HepG2 (cell line): Measurements from ENCODE around the gene ATRAID. TPM values are rescaled to one million over a fixed set of nuclear protein-coding genes. Genes with fewer than 3 reads are reported as not detected.
A peak's percentile ranks its signal among the peaks of the same experiment; 100 is the strongest.

Source experiments
- BCL3 ChIP-seq: sonication (generic); formaldehyde crosslinking; IDR thresholded peaks from 2 replicates; pipeline ENCODE4 v1.5.1; 2020; ENCODE audit warnings: mild to moderate bottlenecking, missing genetic modification reagents, moderate library complexity
- BHLHE40 ChIP-seq: IDR thresholded peaks from 2 replicates; pipeline ENCODE4 v1.6.1; 2011; ENCODE audit warnings: low read length, improper control_type of control experiment
- EEA1 ChIP-seq: sonication (generic); formaldehyde crosslinking; IDR thresholded peaks from 2 replicates; pipeline ENCODE4 v1.5.1; 2020; ENCODE audit warnings: mild to moderate bottlenecking, missing genetic modification reagents, borderline replicate concordance
- HHEX ChIP-seq: IDR thresholded peaks from 2 replicates; pipeline ENCODE4 v1.6.1; 2016; ENCODE audit warnings: control low read depth
- KDM3A ChIP-seq: IDR thresholded peaks from 2 replicates; pipeline ENCODE4 v1.6.1; 2018; ENCODE audit warnings: low read depth, missing compliant biosample characterization
- MLLT10 ChIP-seq: sonication (generic); formaldehyde crosslinking; IDR thresholded peaks from 2 replicates; pipeline ENCODE4 v1.4.0; 2020; ENCODE audit warnings: missing genetic modification reagents
- TEAD2 ChIP-seq: sonication (generic); formaldehyde crosslinking; IDR thresholded peaks from 2 replicates; pipeline ENCODE4 v1.9.0; 2021; ENCODE audit warnings: missing genetic modification reagents
- ZMYM3 ChIP-seq: sonication (generic); formaldehyde crosslinking; IDR thresholded peaks from 2 replicates; pipeline ENCODE4 v1.5.1; 2020; ENCODE audit warnings: mild to moderate bottlenecking, missing genetic modification reagents
- ZNF230 ChIP-seq: sonication (generic); formaldehyde crosslinking; IDR thresholded peaks from 2 replicates; pipeline ENCODE4 v1.4.0; 2020; ENCODE audit warnings: mild to moderate bottlenecking, missing genetic modification reagents
- ZNF30 ChIP-seq: sonication (generic); formaldehyde crosslinking; IDR thresholded peaks from 2 replicates; pipeline ENCODE4 v1.5.0; 2020; ENCODE audit warnings: mild to moderate bottlenecking, missing genetic modification reagents
- ZNF547 ChIP-seq: sonication (generic); formaldehyde crosslinking; IDR thresholded peaks from 2 replicates; pipeline ENCODE4 v1.5.1; 2020; ENCODE audit warnings: mild to moderate bottlenecking, missing genetic modification reagents
- ZNF788 ChIP-seq: sonication (generic); formaldehyde crosslinking; IDR thresholded peaks from 2 replicates; pipeline ENCODE4 v1.5.0; 2020; ENCODE audit warnings: mild to moderate bottlenecking, missing genetic modification reagents, borderline replicate concordance
- ZSCAN22 ChIP-seq: sonication (generic); formaldehyde crosslinking; IDR thresholded peaks from 2 replicates; pipeline ENCODE4 v1.4.0; 2020; ENCODE audit warnings: mild to moderate bottlenecking, missing genetic modification reagents
- ZZZ3 ChIP-seq: sonication (generic); formaldehyde crosslinking; IDR thresholded peaks from 2 replicates; pipeline ENCODE4 v1.4.0; 2020; ENCODE audit warnings: missing genetic modification reagents, mild to moderate bottlenecking, borderline replicate concordance
- polyA plus RNA-seq, 8 experiments: library from polyadenylated mRNA; depleted of rRNA in 3 of 8; stranded (reverse) in 7 of 8; unstranded in 1 of 8; fragments of >200 nt; fragmentation: Illumina TruSeq in 4 of 8; extraction: Trizol in 4 of 8; gene quantifications; 2 replicates each; pipeline versions ENCODE4 v1.2.1 to v1.2.3, GENCODE V29; 2011 to 2016; ENCODE audit warnings: low read depth in 4 of 8, missing spikeins in 1 of 8, mixed read lengths in 1 of 8; ENCODE audit not compliant: insufficient read depth in 1 of 8
- total RNA-seq, 5 experiments: library from RNA; depleted of rRNA; stranded (reverse); fragments of >200 nt; fragmentation: Illumina TruSeq; extraction: Trizol; gene quantifications; 2 replicates each; pipeline ENCODE4 v1.2.3, GENCODE V29; 2016; ENCODE audit warnings: low read depth in 1 of 5
- TF ChIP-seq, protein P1 (sequence below): sonication (generic); formaldehyde crosslinking; IDR thresholded peaks from 2 replicates; pipeline ENCODE4 v1.9.0; 2021; ENCODE audit warnings: mild to moderate bottlenecking, missing genetic modification reagents
- TF ChIP-seq, protein P2 (sequence below): sonication (generic); formaldehyde crosslinking; IDR thresholded peaks from 2 replicates; pipeline ENCODE4 v1.8.1; 2022; ENCODE audit warnings: mild to moderate bottlenecking, missing genetic modification reagents
- TF ChIP-seq, protein P3 (sequence below): sonication (generic); formaldehyde crosslinking; conservative IDR thresholded peaks from 2 replicates; pipeline ENCODE4 v1.4.0; 2020; ENCODE audit warnings: missing genetic modification reagents
- TF ChIP-seq, protein P4 (sequence below): sonication (generic); formaldehyde crosslinking; IDR thresholded peaks from 2 replicates; pipeline ENCODE4 v1.8.1; 2023; ENCODE audit warnings: mild to moderate bottlenecking, inconsistent platforms, moderate library complexity, missing genetic modification reagents, borderline replicate concordance

ATRAID gene
- total and polyA plus RNA-seq, 2 of the 13 experiments (the other 11 are each of a cell fraction or from before 2014, with no cell fraction given): 207 to 382 TPM

DNA sequence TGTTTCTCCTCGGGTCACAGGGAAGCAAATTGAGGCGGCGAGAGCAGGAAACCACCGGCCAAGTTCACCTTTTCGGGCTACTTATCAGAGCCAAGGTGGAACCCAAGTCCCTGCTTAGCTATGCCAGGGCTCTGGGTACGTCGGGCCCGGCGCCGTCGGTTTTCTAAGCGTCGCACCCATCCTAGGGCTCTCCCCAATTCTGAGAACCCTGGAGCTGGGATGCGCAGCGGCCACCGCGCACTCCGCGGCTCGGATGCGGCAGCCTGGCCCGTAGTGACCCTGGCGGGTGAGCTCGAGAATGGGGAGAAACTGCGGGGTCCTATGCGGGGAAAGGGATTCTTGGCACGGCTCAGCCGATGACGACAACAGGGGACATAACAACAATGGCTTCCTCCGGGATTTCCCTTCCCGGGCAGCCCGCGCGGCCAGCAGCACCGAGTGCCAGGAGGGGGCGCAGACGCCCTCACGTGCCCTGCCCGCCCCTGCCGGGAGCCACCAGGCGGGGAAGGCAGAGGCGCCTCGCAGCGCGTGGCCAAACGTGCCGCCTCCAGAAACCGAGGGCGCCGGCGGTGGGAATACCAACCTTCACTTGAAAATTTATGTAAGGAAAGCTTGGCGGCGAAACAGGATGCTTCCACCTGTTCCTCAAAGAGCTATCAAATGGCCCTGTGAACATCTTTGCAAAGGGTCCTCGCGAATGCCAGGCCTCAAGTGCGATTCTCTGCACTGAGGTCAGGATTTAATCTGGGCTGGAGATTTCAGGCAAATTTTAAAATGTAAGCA, 53.1 kb downstream of the ATRAID start (continued):
- TF ChIP-seq, protein P1, sequence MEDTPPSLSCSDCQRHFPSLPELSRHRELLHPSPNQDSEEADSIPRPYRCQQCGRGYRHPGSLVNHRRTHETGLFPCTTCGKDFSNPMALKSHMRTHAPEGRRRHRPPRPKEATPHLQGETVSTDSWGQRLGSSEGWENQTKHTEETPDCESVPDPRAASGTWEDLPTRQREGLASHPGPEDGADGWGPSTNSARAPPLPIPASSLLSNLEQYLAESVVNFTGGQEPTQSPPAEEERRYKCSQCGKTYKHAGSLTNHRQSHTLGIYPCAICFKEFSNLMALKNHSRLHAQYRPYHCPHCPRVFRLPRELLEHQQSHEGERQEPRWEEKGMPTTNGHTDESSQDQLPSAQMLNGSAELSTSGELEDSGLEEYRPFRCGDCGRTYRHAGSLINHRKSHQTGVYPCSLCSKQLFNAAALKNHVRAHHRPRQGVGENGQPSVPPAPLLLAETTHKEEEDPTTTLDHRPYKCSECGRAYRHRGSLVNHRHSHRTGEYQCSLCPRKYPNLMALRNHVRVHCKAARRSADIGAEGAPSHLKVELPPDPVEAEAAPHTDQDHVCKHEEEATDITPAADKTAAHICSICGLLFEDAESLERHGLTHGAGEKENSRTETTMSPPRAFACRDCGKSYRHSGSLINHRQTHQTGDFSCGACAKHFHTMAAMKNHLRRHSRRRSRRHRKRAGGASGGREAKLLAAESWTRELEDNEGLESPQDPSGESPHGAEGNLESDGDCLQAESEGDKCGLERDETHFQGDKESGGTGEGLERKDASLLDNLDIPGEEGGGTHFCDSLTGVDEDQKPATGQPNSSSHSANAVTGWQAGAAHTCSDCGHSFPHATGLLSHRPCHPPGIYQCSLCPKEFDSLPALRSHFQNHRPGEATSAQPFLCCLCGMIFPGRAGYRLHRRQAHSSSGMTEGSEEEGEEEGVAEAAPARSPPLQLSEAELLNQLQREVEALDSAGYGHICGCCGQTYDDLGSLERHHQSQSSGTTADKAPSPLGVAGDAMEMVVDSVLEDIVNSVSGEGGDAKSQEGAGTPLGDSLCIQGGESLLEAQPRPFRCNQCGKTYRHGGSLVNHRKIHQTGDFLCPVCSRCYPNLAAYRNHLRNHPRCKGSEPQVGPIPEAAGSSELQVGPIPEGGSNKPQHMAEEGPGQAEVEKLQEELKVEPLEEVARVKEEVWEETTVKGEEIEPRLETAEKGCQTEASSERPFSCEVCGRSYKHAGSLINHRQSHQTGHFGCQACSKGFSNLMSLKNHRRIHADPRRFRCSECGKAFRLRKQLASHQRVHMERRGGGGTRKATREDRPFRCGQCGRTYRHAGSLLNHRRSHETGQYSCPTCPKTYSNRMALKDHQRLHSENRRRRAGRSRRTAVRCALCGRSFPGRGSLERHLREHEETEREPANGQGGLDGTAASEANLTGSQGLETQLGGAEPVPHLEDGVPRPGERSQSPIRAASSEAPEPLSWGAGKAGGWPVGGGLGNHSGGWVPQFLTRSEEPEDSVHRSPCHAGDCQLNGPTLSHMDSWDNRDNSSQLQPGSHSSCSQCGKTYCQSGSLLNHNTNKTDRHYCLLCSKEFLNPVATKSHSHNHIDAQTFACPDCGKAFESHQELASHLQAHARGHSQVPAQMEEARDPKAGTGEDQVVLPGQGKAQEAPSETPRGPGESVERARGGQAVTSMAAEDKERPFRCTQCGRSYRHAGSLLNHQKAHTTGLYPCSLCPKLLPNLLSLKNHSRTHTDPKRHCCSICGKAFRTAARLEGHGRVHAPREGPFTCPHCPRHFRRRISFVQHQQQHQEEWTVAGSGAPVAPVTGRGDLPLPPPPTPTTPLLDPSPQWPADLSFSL: peak; percentile 30; the same call in 1 of the 2 replicates
- TF ChIP-seq ZNF30 (0 out of 2 replicates have a peak, but pooled peaks have one; percentile 51), KDM3A (CRISPR knock-in tag) (peak; percentile 87; the same call in 1 of the 2 replicates), ZNF230 (CRISPR knock-in tag) (no peak), EEA1 (no peak), TEAD2 (CRISPR knock-in tag) (0 out of 2 replicates have a peak, but pooled peaks have one; percentile 48), ZMYM3 (CRISPR knock-in tag) (peak; percentile 45; the same call in 1 of the 2 replicates), ZNF788 (CRISPR knock-in tag) (peak; percentile 77; the same call in 1 of the 2 replicates), ZSCAN22 (CRISPR knock-in tag) (no peak), BHLHE40 (peak; percentile 99), HHEX (CRISPR knock-in tag) (no peak), ZZZ3 (CRISPR knock-in tag) (no peak), MLLT10 (CRISPR knock-in tag) (no peak), BCL3 (CRISPR knock-in tag) (peak; percentile 18; the same call in 1 of the 2 replicates), ZNF547 (CRISPR knock-in tag) (peak; percentile 81)
- TF ChIP-seq, protein P2, sequence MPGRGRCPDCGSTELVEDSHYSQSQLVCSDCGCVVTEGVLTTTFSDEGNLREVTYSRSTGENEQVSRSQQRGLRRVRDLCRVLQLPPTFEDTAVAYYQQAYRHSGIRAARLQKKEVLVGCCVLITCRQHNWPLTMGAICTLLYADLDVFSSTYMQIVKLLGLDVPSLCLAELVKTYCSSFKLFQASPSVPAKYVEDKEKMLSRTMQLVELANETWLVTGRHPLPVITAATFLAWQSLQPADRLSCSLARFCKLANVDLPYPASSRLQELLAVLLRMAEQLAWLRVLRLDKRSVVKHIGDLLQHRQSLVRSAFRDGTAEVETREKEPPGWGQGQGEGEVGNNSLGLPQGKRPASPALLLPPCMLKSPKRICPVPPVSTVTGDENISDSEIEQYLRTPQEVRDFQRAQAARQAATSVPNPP: peak; percentile 65; the same call in 1 of the 2 replicates
- TF ChIP-seq, protein P3, sequence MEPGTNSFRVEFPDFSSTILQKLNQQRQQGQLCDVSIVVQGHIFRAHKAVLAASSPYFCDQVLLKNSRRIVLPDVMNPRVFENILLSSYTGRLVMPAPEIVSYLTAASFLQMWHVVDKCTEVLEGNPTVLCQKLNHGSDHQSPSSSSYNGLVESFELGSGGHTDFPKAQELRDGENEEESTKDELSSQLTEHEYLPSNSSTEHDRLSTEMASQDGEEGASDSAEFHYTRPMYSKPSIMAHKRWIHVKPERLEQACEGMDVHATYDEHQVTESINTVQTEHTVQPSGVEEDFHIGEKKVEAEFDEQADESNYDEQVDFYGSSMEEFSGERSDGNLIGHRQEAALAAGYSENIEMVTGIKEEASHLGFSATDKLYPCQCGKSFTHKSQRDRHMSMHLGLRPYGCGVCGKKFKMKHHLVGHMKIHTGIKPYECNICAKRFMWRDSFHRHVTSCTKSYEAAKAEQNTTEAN: 0 out of 2 replicates have a peak, but pooled peaks have one; percentile 19
- TF ChIP-seq, protein P4, sequence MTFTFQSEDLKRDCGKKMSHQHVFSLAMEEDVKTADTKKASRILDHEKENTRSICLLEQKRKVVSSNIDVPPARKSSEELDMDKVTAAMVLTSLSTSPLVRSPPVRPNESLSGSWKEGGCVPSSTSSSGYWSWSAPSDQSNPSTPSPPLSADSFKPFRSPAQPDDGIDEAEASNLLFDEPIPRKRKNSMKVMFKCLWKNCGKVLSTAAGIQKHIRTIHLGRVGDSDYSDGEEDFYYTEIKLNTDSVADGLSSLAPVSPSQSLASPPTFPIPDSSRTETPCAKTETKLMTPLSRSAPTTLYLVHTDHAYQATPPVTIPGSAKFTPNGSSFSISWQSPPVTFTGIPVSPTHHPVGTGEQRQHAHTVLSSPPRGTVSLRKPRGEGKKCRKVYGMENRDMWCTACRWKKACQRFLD (CRISPR knock-in tag): no peak
